Osteocyte (in vitro differentiated cells): ENCODE results near the gene TRIM44. TPM values are rescaled to one million over a fixed set of nuclear protein-coding genes. Genes with fewer than 3 reads are reported as not detected.

Experiments used
- DNase-seq: peaks from one replicate; pipeline ENCODE4 v3.0.0; 2021; ENCODE audit warnings: mixed read lengths; ENCODE audit not compliant: unreplicated experiment; ENCODE audit errors: extremely low spot score
- H3K27ac Mint-ChIP-seq: one replicate; pipeline ENCODE4 v1.8.0; 2021; ENCODE audit warnings: mild to moderate bottlenecking, mixed read lengths; ENCODE audit not compliant: unreplicated experiment
- H3K27me3 Mint-ChIP-seq: one replicate; pipeline ENCODE4 v1.8.0; 2021; ENCODE audit warnings: mixed read lengths; ENCODE audit not compliant: unreplicated experiment
- H3K36me3 Mint-ChIP-seq: one replicate; pipeline ENCODE4 v1.8.0; 2021; ENCODE audit warnings: mixed read lengths; ENCODE audit not compliant: unreplicated experiment
- H3K4me1 Mint-ChIP-seq: one replicate; pipeline ENCODE4 v1.8.0; 2021; ENCODE audit warnings: mixed read lengths; ENCODE audit not compliant: unreplicated experiment
- H3K4me3 Mint-ChIP-seq: one replicate; pipeline ENCODE4 v1.8.0; 2021; ENCODE audit warnings: mild to moderate bottlenecking, moderate library complexity, mixed read lengths; ENCODE audit not compliant: unreplicated experiment
- H3K9me3 Mint-ChIP-seq: one replicate; pipeline ENCODE4 v1.8.0; 2021; ENCODE audit warnings: mixed read lengths; ENCODE audit not compliant: unreplicated experiment
- CTCF ChIP-seq: fragments of 200-600 bp; sonication (generic); IDR thresholded peaks from 2 replicates; pipeline ENCODE4 v1.5.0; 2021; ENCODE audit warnings: antibody characterized with exemption, mild to moderate bottlenecking, moderate library complexity
- long read RNA-seq: library from polyadenylated mRNA; unstranded; transcript quantifications from one replicate; pipeline ENCODE4 v2.0.0, GENCODE V29; 2021
- total RNA-seq: library from RNA; stranded (reverse); gene quantifications from 2 replicates; pipeline ENCODE4 v1.2.1, GENCODE V29; 2021

TRIM44 gene, protein sequence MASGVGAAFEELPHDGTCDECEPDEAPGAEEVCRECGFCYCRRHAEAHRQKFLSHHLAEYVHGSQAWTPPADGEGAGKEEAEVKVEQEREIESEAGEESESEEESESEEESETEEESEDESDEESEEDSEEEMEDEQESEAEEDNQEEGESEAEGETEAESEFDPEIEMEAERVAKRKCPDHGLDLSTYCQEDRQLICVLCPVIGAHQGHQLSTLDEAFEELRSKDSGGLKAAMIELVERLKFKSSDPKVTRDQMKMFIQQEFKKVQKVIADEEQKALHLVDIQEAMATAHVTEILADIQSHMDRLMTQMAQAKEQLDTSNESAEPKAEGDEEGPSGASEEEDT
- total RNA-seq, result 73.5 and 79.9 TPM in 2 replicates
- long read RNA-seq, full-length matches to known transcripts, result 17 of 66 reads
- long read RNA-seq, partial matches to known transcripts, result 7 of 66 reads
- long read RNA-seq, other reads (novel, unspliced or antisense), result 42 of 66 reads

GRCh38 chr11:35662649-35663407 lies at the start of gene TRIM44:
Gene TRIM44 (plus strand): TSS chr11:35662775. CDS start chr11:35663112, 337 bp downstream.
- TF ChIP-seq CTCF, result no peak
- peak within 1 kb of the TSS; percentile 99 for H3K27ac Mint-ChIP-seq
- H3K9me3 Mint-ChIP-seq, result peaks cover 32% of the 10 kb centered on the region
- peaks cover 34% of the 10 kb centered on the region for H3K36me3 Mint-ChIP-seq
- H3K4me1 Mint-ChIP-seq, result peaks cover 38% of the 10 kb centered on the region
- DNase-seq, result peak; percentile 93
- H3K27me3 Mint-ChIP-seq, result no peaks in the 10 kb centered on the region
- H3K4me3 Mint-ChIP-seq, result peak within 1 kb of the TSS; percentile 94

GRCh38 chr11:35614939-35615569 lies 47.5 kb upstream of the TRIM44 start:
- H3K4me3 Mint-ChIP-seq, result no peak overlapping the region
- TF ChIP-seq CTCF, result no peak
- no peak overlapping the region for H3K27ac Mint-ChIP-seq
- H3K9me3 Mint-ChIP-seq, result no peaks in the 10 kb centered on the region
- no peak for DNase-seq
- H3K4me1 Mint-ChIP-seq, result peaks cover 19% of the 10 kb centered on the region
- no peaks in the 10 kb centered on the region for H3K27me3 Mint-ChIP-seq
- no peaks in the 10 kb centered on the region for H3K36me3 Mint-ChIP-seq

DNA sequence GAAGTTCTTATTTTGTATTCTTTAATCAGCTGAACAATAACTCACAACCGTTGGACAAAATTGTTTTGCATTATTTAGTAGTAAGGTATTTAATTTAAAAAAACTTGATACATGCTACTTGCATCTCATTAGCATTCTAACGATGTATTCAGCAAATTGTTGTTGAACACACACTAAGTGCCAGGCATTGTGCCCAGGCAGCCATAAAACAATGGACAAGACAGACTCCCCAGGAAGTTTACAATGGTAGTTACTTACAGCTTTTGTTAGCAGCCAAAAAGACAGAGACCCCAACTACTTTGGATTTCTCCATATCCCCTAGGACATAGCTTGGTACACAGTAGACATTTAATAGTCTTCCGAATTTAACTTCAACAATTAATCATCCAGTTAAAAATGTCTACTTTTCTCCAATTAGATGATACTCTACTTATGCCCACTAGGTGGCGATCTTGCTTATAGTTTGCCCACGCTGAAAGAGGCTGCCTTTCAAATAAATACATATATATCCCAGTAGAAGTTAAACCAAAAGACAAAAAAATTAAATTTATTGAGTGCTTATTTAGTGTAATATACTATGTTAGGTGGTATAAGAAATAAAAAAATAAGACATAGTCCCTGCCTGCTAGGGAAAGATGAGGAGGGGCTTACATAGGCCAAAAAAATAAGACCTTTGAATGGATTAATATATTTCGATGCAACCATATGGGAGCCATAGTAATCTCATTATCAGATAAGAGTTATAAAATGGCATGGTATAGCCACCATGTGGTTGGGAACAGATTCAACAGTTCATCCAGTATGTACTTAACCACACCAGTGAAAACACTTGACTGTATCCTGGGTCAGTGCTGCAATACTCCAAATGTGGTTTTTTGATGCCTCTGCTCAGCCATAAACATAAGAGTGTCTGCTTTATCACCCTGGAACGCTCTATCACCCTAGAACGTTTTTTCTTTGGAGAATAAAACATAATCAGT lies 46.4 kb upstream of the TRIM44 start:
- Mint-ChIP-seq H3K4me1 (peaks cover 29% of the 10 kb centered on the region), H3K27me3 (no peaks in the 10 kb centered on the region), H3K4me3 (peak overlapping the region; percentile 29), H3K36me3 (no peaks in the 10 kb centered on the region), H3K27ac (no peak overlapping the region), H3K9me3 (no peaks in the 10 kb centered on the region)
- no peak for DNase-seq
- peak; percentile 77 for TF ChIP-seq CTCF

- no peaks in the 10 kb centered on the region for H3K36me3 Mint-ChIP-seq
- no peak for DNase-seq
- no peaks in the 10 kb centered on the region for H3K9me3 Mint-ChIP-seq
- H3K27ac Mint-ChIP-seq, result peak overlapping the region; percentile 80
- no peaks in the 10 kb centered on the region for H3K27me3 Mint-ChIP-seq
- H3K4me3 Mint-ChIP-seq, result peak overlapping the region; percentile 81
- peaks cover 40% of the 10 kb centered on the region for H3K4me1 Mint-ChIP-seq
- TF ChIP-seq CTCF, result no peak
These were observed 45.3 kb upstream of the TRIM44 start for GRCh38 chr11:35617316-35617686.
